Endothelial cell of umbilical vein (primary cell): ENCODE results near the gene NRGN.

Experiments
- EZH2 ChIP-seq: IDR thresholded peaks from 2 replicates; pipeline ENCODE4 v1.6.1; 2012; ENCODE audit warnings: borderline replicate concordance, low read depth, mild to moderate bottlenecking, moderate library complexity, low read length, inconsistent platforms; ENCODE audit not compliant: severe bottlenecking
- JUN ChIP-seq: IDR thresholded peaks from 2 replicates; pipeline ENCODE4 v1.6.1; 2011; ENCODE audit warnings: borderline replicate concordance, low read depth; ENCODE audit not compliant: insufficient read length, insufficient read depth
- MAX ChIP-seq: IDR thresholded peaks from 2 replicates; pipeline ENCODE4 v1.6.1; 2011; ENCODE audit not compliant: insufficient read depth, insufficient read length
- POLR2A ChIP-seq: IDR thresholded peaks from 2 replicates; pipeline ENCODE4 v1.6.1; 2012; ENCODE audit warnings: low read depth, mild to moderate bottlenecking, control low read depth, low read length
- TF ChIP-seq, protein P1 (sequence below), 2 donors: IDR thresholded peaks; 1 replicate in 1 of 2; 2 replicates in 1 of 2; pipeline ENCODE4 v1.5.1; 2011; ENCODE audit warnings: low read length in 2 of 2, mild to moderate bottlenecking in 2 of 2, moderate library complexity in 2 of 2, control low read depth in 1 of 2, inconsistent platforms in 1 of 2, low read depth in 1 of 2; ENCODE audit not compliant: insufficient read depth in 1 of 2; ENCODE audit errors: extremely low read depth in 1 of 2

GRCh38 chr11:124753624-124754023 is 13.9 kb downstream of the NRGN start:
- TF ChIP-seq, protein P1, sequence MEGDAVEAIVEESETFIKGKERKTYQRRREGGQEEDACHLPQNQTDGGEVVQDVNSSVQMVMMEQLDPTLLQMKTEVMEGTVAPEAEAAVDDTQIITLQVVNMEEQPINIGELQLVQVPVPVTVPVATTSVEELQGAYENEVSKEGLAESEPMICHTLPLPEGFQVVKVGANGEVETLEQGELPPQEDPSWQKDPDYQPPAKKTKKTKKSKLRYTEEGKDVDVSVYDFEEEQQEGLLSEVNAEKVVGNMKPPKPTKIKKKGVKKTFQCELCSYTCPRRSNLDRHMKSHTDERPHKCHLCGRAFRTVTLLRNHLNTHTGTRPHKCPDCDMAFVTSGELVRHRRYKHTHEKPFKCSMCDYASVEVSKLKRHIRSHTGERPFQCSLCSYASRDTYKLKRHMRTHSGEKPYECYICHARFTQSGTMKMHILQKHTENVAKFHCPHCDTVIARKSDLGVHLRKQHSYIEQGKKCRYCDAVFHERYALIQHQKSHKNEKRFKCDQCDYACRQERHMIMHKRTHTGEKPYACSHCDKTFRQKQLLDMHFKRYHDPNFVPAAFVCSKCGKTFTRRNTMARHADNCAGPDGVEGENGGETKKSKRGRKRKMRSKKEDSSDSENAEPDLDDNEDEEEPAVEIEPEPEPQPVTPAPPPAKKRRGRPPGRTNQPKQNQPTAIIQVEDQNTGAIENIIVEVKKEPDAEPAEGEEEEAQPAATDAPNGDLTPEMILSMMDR (IDR thresholded peaks at IDR 0.05; ENCODE audit: extremely low read depth in 1 of 2, insufficient read depth in 1 of 2, low read depth in 1 of 2, low read length in 2 of 2): no peak
- no peak for TF ChIP-seq POLR2A
- TF ChIP-seq JUN: no peak
- no peak for TF ChIP-seq EZH2
- TF ChIP-seq MAX: no peak
